AG09309 (cell line): ENCODE results near the gene UTS2B.

Experiments
- DNase-seq: peaks from one replicate; pipeline ENCODE4 v3.0.0-alpha.2; 2010; ENCODE audit warnings: low read depth
- H3K4me3 ChIP-seq: 2 replicates; pipeline ENCODE4 v1.5.1; 2011; ENCODE audit warnings: mild to moderate bottlenecking, low read depth, low read length, moderate library complexity; ENCODE audit not compliant: control insufficient read depth
- CTCF ChIP-seq: IDR thresholded peaks from 2 replicates; pipeline ENCODE4 v1.5.1; 2011; ENCODE audit warnings: mild to moderate bottlenecking, low read depth, low read length, inconsistent platforms; ENCODE audit not compliant: insufficient read depth, control insufficient read depth; ENCODE audit errors: missing control alignments

UTS2B gene

GRCh38 chr3:191330530-191331048, 263 bp upstream of the UTS2B start:
- no peak for TF ChIP-seq CTCF
- DNase-seq: peak; percentile 35
- peak overlapping the region; percentile 76 for H3K4me3 ChIP-seq

GRCh38 chr3:191328962-191329653, 1.2 kb downstream of the UTS2B start, which contains the start of gene CCDC50:
CCDC50 (plus strand) TSS chr3:191329394; CDS start chr3:191329675, 281 bp downstream.
- DNase-seq: no peak

GRCh38 chr3:191328383-191328961, 1.9 kb downstream of the UTS2B start:
- no peak for DNase-seq
- peak overlapping the region; percentile 76 for H3K4me3 ChIP-seq
- no peak for TF ChIP-seq CTCF

More at GRCh38 chr3:191328962-191329653, 1.2 kb downstream of the UTS2B start, which contains the start of gene CCDC50:
- H3K4me3 ChIP-seq: peak within 1 kb of the TSS; percentile 76
- TF ChIP-seq CTCF: no peak

- H3K4me3 ChIP-seq: no peak overlapping the region
- TF ChIP-seq CTCF: no peak
- no peak for DNase-seq
Measured at GRCh38 chr3:191327526-191327925, 2.8 kb downstream of the UTS2B start.

GRCh38 chr3:191324936-191325335, 5.4 kb downstream of the UTS2B start:
- H3K4me3 ChIP-seq: no peak overlapping the region
- no peak for DNase-seq
- TF ChIP-seq CTCF: no peak

- H3K4me3 ChIP-seq: no peak overlapping the region
- TF ChIP-seq CTCF: no peak
- DNase-seq: no peak
Measured at GRCh38 chr3:191321019-191321767, 9.1 kb downstream of the UTS2B start.
